GM12872 (cell line): ENCODE measurements around the gene GUCY1A2.

Source experiments
- TF ChIP-seq, protein P1 (sequence below): IDR thresholded peaks from 3 replicates; pipeline ENCODE4 v1.5.1; 2011; ENCODE audit warnings: low read depth, mild to moderate bottlenecking, low read length, moderate library complexity; ENCODE audit not compliant: insufficient read depth

The GUCY1A2 gene

DNA sequence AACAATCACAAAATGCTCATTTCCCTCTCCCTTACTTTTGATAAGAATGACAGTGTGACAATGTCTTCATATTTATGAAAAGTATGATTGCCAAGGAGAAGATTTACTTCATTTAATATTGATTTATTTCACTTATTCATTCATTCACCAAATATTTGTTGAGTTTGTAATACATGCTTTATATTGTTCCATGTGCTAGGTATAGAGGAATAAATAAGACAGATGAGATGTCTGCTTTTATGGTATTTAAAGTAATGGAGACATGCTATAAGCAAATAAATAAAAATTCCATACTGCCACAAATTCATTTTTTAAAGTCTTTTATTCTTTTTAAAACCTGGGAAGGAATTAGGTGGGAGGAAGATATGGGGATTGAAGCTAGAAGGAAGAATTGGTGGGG is 289.4 kb downstream of the GUCY1A2 start:
- TF ChIP-seq, protein P1, sequence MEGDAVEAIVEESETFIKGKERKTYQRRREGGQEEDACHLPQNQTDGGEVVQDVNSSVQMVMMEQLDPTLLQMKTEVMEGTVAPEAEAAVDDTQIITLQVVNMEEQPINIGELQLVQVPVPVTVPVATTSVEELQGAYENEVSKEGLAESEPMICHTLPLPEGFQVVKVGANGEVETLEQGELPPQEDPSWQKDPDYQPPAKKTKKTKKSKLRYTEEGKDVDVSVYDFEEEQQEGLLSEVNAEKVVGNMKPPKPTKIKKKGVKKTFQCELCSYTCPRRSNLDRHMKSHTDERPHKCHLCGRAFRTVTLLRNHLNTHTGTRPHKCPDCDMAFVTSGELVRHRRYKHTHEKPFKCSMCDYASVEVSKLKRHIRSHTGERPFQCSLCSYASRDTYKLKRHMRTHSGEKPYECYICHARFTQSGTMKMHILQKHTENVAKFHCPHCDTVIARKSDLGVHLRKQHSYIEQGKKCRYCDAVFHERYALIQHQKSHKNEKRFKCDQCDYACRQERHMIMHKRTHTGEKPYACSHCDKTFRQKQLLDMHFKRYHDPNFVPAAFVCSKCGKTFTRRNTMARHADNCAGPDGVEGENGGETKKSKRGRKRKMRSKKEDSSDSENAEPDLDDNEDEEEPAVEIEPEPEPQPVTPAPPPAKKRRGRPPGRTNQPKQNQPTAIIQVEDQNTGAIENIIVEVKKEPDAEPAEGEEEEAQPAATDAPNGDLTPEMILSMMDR, result no peak

GRCh38 chr11:106728379-106728778 is 289.9 kb downstream of the GUCY1A2 start:
- TF ChIP-seq, protein P1, result no peak

GRCh38 chr11:106727256-106727655 is 291.0 kb downstream of the GUCY1A2 start:
- TF ChIP-seq, protein P1, result no peak

- TF ChIP-seq, protein P1, result no peak
Measured at GRCh38 chr11:106724293-106724892, 293.9 kb downstream of the GUCY1A2 start.

DNA sequence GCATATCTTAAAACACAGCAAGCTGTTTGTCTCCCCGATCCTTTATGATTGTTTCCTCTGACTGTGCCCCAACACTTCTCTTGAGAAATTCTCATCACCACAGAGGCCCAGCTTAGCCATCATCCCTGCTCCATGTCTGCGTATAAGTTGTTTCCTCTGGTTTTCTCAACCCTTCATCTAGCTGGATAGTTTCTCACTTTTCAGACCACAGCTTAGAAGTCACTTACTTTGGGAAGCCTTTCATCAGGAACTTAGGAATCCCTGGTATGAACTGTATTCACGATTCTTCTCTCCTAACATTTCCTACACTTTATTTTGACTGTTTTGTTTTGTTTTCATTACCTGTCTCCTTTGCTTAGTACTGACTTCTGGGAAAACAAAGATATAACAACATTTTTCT is 295.2 kb downstream of the GUCY1A2 start:
- TF ChIP-seq, protein P1, result no peak

DNA sequence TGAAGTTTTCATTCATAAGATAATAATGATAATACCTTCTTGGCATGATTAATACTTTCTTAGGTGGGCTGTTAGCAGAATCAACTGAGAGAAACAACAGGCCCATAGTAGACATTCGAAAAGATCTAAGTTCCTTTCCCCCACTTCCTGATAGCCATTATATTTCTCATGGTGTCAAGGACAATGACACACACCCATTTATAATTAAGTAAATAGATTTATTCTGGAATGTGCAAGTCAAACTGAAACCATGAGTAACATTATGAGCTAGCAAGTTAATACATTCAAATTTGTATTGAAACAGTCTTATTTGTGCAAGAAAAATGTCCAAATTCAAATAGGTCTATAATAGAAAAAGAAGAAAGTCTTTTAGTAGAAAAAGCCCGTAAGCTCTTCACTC is 301.1 kb downstream of the GUCY1A2 start:
- TF ChIP-seq, protein P1, result no peak

- TF ChIP-seq, protein P1, result no peak
Measured at GRCh38 chr11:106714199-106714598, 304.1 kb downstream of the GUCY1A2 start.
